Measurements from ENCODE around the gene TMEM52. TPM values are rescaled to one million over a fixed set of nuclear protein-coding genes. Genes with fewer than 3 reads are reported as not detected.

Gene TMEM52
- total and polyA plus RNA-seq, 2 of the 8 experiments (the other 6 are each of a cell fraction or from before 2014, with no cell fraction given), result 14.6 to 30.2 TPM

DNA sequence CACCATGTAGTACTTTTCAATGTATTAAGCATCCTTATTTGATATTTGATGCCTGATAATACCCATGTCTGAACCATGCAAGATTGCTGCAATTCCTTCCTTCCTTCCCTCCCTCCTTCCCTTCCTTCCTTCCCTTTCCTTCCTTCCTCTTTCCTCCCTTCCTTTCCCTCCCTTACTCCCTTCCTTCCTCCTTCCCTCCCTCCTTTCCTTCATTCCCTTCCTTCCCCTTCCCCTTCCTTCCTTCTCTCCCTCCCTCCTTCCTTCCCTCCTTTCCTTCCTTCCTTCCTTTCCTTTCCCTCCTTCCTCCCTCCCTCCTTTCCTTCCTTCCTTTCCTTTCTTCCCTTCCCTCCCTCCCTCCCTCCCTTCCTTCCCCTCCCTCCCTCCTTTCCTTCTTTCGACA, 29.7 kb upstream of the TMEM52 start (continued):
- TF ChIP-seq, protein P1, sequence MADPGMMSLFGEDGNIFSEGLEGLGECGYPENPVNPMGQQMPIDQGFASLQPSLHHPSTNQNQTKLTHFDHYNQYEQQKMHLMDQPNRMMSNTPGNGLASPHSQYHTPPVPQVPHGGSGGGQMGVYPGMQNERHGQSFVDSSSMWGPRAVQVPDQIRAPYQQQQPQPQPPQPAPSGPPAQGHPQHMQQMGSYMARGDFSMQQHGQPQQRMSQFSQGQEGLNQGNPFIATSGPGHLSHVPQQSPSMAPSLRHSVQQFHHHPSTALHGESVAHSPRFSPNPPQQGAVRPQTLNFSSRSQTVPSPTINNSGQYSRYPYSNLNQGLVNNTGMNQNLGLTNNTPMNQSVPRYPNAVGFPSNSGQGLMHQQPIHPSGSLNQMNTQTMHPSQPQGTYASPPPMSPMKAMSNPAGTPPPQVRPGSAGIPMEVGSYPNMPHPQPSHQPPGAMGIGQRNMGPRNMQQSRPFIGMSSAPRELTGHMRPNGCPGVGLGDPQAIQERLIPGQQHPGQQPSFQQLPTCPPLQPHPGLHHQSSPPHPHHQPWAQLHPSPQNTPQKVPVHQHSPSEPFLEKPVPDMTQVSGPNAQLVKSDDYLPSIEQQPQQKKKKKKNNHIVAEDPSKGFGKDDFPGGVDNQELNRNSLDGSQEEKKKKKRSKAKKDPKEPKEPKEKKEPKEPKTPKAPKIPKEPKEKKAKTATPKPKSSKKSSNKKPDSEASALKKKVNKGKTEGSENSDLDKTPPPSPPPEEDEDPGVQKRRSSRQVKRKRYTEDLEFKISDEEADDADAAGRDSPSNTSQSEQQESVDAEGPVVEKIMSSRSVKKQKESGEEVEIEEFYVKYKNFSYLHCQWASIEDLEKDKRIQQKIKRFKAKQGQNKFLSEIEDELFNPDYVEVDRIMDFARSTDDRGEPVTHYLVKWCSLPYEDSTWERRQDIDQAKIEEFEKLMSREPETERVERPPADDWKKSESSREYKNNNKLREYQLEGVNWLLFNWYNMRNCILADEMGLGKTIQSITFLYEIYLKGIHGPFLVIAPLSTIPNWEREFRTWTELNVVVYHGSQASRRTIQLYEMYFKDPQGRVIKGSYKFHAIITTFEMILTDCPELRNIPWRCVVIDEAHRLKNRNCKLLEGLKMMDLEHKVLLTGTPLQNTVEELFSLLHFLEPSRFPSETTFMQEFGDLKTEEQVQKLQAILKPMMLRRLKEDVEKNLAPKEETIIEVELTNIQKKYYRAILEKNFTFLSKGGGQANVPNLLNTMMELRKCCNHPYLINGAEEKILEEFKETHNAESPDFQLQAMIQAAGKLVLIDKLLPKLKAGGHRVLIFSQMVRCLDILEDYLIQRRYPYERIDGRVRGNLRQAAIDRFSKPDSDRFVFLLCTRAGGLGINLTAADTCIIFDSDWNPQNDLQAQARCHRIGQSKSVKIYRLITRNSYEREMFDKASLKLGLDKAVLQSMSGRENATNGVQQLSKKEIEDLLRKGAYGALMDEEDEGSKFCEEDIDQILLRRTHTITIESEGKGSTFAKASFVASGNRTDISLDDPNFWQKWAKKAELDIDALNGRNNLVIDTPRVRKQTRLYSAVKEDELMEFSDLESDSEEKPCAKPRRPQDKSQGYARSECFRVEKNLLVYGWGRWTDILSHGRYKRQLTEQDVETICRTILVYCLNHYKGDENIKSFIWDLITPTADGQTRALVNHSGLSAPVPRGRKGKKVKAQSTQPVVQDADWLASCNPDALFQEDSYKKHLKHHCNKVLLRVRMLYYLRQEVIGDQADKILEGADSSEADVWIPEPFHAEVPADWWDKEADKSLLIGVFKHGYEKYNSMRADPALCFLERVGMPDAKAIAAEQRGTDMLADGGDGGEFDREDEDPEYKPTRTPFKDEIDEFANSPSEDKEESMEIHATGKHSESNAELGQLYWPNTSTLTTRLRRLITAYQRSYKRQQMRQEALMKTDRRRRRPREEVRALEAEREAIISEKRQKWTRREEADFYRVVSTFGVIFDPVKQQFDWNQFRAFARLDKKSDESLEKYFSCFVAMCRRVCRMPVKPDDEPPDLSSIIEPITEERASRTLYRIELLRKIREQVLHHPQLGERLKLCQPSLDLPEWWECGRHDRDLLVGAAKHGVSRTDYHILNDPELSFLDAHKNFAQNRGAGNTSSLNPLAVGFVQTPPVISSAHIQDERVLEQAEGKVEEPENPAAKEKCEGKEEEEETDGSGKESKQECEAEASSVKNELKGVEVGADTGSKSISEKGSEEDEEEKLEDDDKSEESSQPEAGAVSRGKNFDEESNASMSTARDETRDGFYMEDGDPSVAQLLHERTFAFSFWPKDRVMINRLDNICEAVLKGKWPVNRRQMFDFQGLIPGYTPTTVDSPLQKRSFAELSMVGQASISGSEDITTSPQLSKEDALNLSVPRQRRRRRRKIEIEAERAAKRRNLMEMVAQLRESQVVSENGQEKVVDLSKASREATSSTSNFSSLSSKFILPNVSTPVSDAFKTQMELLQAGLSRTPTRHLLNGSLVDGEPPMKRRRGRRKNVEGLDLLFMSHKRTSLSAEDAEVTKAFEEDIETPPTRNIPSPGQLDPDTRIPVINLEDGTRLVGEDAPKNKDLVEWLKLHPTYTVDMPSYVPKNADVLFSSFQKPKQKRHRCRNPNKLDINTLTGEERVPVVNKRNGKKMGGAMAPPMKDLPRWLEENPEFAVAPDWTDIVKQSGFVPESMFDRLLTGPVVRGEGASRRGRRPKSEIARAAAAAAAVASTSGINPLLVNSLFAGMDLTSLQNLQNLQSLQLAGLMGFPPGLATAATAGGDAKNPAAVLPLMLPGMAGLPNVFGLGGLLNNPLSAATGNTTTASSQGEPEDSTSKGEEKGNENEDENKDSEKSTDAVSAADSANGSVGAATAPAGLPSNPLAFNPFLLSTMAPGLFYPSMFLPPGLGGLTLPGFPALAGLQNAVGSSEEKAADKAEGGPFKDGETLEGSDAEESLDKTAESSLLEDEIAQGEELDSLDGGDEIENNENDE (IDR thresholded peaks at IDR 0.05; ENCODE audit: insufficient replicate concordance, low read length), result no peak

Data from H1 (cell line).